Naive thymus-derived CD8-positive, alpha-beta T cell (primary cell): Measurements from ENCODE around the gene VASH1. TPM values are rescaled to one million over a fixed set of nuclear protein-coding genes. Genes with fewer than 3 reads are reported as not detected.

Experiments used
- ATAC-seq, 2 donors: fragments of 150-1000 bp; cut with Tn5 transposase in 1 of 2; sonication (Bioruptor Pico), chemical (Tn5 transposase) in 1 of 2; 1 replicate in 1 of 2; 2 replicates in 1 of 2; pipeline ENCODE4 v1.10.0; 2021; ENCODE audit warnings: mild to moderate bottlenecking in 2 of 2, moderate library complexity in 2 of 2
- POLR2A ChIA-PET: fragments of 350-600 bp; sonication (Branson Sonifier 250); formaldehyde crosslinking; loops from one replicate; lab custom pipeline; 2021; ENCODE audit warnings: antibody characterized with exemption; lab: Charles Lee
- DNase-seq, 10 donors: peaks; one replicate each; pipeline versions ENCODE4 v3.0.0 to v3.0.0-alpha.2; 2020 to 2022
- H3K27ac Mint-ChIP-seq, 10 donors: one replicate each; pipeline ENCODE4 v1.8.0; 2020 to 2022; ENCODE audit warnings: mild to moderate bottlenecking in 10 of 10, mixed read lengths in 10 of 10, moderate library complexity in 4 of 10, inconsistent platforms in 1 of 10
- H3K27me3 Mint-ChIP-seq, 5 donors: one replicate each; pipeline ENCODE4 v1.8.0; 2021 to 2022; ENCODE audit warnings: mixed read lengths in 5 of 5
- H3K36me3 Mint-ChIP-seq, 3 donors: one replicate each; pipeline ENCODE4 v1.8.0; 2020 to 2022; ENCODE audit warnings: mixed read lengths in 3 of 3, mild to moderate bottlenecking in 2 of 3, inconsistent platforms in 1 of 3
- H3K4me1 Mint-ChIP-seq, 4 donors: one replicate each; pipeline ENCODE4 v1.8.0; 2021 to 2022; ENCODE audit warnings: mixed read lengths in 4 of 4
- H3K4me3 Mint-ChIP-seq, 10 donors: one replicate each; pipeline ENCODE4 v1.8.0; 2020 to 2022; ENCODE audit warnings: mild to moderate bottlenecking in 10 of 10, mixed read lengths in 10 of 10, moderate library complexity in 6 of 10, inconsistent platforms in 1 of 10
- H3K9me3 Mint-ChIP-seq, 9 donors: one replicate each; pipeline ENCODE4 v1.8.0; 2020 to 2022; ENCODE audit warnings: mixed read lengths in 9 of 9, mild to moderate bottlenecking in 3 of 9, inconsistent platforms in 1 of 9, moderate library complexity in 1 of 9
- polyA plus RNA-seq, 3 donors: library from polyadenylated mRNA; unstranded; fragments of 300-500 nt; fragmentation: Illumina TruSeq; gene quantifications; one replicate each; pipeline ENCODE4 v1.2.3, GENCODE V29; 2021
- total RNA-seq, 8 experiments: library from RNA in 2 of 8; stranded (reverse) in 2 of 8; gene quantifications; one replicate each; pipeline ENCODE4 v1.2.3 and lab custom pipeline; 2021 to 2026

VASH1 gene
- total and polyA plus RNA-seq, 5 experiments from 2014 or later: 0.22 to 4.8 (median 1.3) TPM

- Mint-ChIP-seq H3K4me3 (peak overlapping the region in 8 of 10 donors; percentile 11 to 58 (median 36)), H3K36me3 (no peaks in the 10 kb centered on the region), H3K9me3 (no peaks in the 10 kb centered on the region), H3K27ac (peak overlapping the region in 8 of 10 donors; percentile 34 to 88 (median 76)), H3K27me3 (peaks cover 0 to 18% (median 0%) of the 10 kb centered on the region in 5 donors), H3K4me1 (peaks cover 4 to 25% (median 14%) of the 10 kb centered on the region in 4 donors)
- POLR2A ChIA-PET: interaction anchor here (0.5 to 0.7 kb wide), 2 partner anchors 10 to 1111 kb away, joined by 4 to 6 read pairs; no protein-coding TSS in a partner anchor
- ATAC-seq (peak; percentile 93 to 95), DNase-seq (peak in 7 of 10 donors; percentile 22 to 65 (median 50))
These were observed 6.7 kb downstream of the VASH1 start for GRCh38 chr14:76767681-76768656.

- peaks cover 0 to 17% (median 0%) of the 10 kb centered on the region in 5 donors for H3K27me3 Mint-ChIP-seq
- no peaks in the 10 kb centered on the region for H3K36me3 Mint-ChIP-seq
- H3K4me1 Mint-ChIP-seq: peaks cover 4 to 28% (median 12%) of the 10 kb centered on the region in 4 donors
- peak overlapping the region in 5 of 10 donors; percentile 28 to 58 (median 39) for H3K4me3 Mint-ChIP-seq
- ATAC-seq: no peak
- POLR2A ChIA-PET: interaction anchor here (0.7 kb wide), 1 partner anchor 9 kb away, joined by 4 read pairs; no protein-coding TSS in a partner anchor
- no peak for DNase-seq
- H3K9me3 Mint-ChIP-seq: no peaks in the 10 kb centered on the region
- peak overlapping the region in 7 of 10 donors; percentile 34 to 88 (median 77) for H3K27ac Mint-ChIP-seq
These were observed 7.6 kb downstream of the VASH1 start for GRCh38 chr14:76768671-76769500.

GRCh38 chr14:76769636-76770292 is 8.5 kb downstream of the VASH1 start:
- Mint-ChIP-seq H3K36me3 (no peaks in the 10 kb centered on the region), H3K4me3 (no peak overlapping the region), H3K27me3 (peaks cover 0 to 17% (median 0%) of the 10 kb centered on the region in 5 donors), H3K9me3 (no peaks in the 10 kb centered on the region), H3K4me1 (peaks cover 4 to 28% (median 12%) of the 10 kb centered on the region in 4 donors), H3K27ac (peak overlapping the region in 1 of 10 donors; percentile 15)
- DNase-seq (no peak), ATAC-seq (no peak)
- POLR2A ChIA-PET: no interaction called here

- H3K4me3 Mint-ChIP-seq: no peak overlapping the region
- no peaks in the 10 kb centered on the region for H3K36me3 Mint-ChIP-seq
- H3K27me3 Mint-ChIP-seq: peaks cover 0 to 13% (median 0%) of the 10 kb centered on the region in 5 donors
- POLR2A ChIA-PET: no interaction called here
- H3K9me3 Mint-ChIP-seq: no peaks in the 10 kb centered on the region
- no peak overlapping the region for H3K27ac Mint-ChIP-seq
- no peak for DNase-seq
- ATAC-seq: no peak
- peaks cover 4 to 28% (median 12%) of the 10 kb centered on the region in 4 donors for H3K4me1 Mint-ChIP-seq
These were observed 9.5 kb downstream of the VASH1 start for GRCh38 chr14:76770521-76771436.

GRCh38 chr14:76771437-76771980 is 10.2 kb downstream of the VASH1 start:
- POLR2A ChIA-PET: no interaction called here
- Mint-ChIP-seq H3K4me3 (no peak overlapping the region), H3K36me3 (no peaks in the 10 kb centered on the region), H3K9me3 (no peaks in the 10 kb centered on the region), H3K27ac (no peak overlapping the region), H3K27me3 (peaks cover 0 to 11% (median 0%) of the 10 kb centered on the region in 5 donors), H3K4me1 (peaks cover 4 to 28% (median 12%) of the 10 kb centered on the region in 4 donors)
- no peak for ATAC-seq
- no peak for DNase-seq

GRCh38 chr14:76772300-76773187 is 11.3 kb downstream of the VASH1 start:
- peaks cover 4 to 26% (median 13%) of the 10 kb centered on the region in 4 donors for H3K4me1 Mint-ChIP-seq
- ATAC-seq (no peak), DNase-seq (peak in 1 of 10 donors; percentile 6)
- no peak overlapping the region for H3K27ac Mint-ChIP-seq
- H3K27me3 Mint-ChIP-seq: peaks cover 0 to 8% (median 0%) of the 10 kb centered on the region in 5 donors
- H3K36me3 Mint-ChIP-seq: no peaks in the 10 kb centered on the region
- H3K9me3 Mint-ChIP-seq: no peaks in the 10 kb centered on the region
- POLR2A ChIA-PET: no interaction called here
- H3K4me3 Mint-ChIP-seq: no peak overlapping the region

GRCh38 chr14:76773188-76773885 is 12.1 kb downstream of the VASH1 start:
- H3K4me3 Mint-ChIP-seq: no peak overlapping the region
- POLR2A ChIA-PET: no interaction called here
- H3K36me3 Mint-ChIP-seq: no peaks in the 10 kb centered on the region
- no peak overlapping the region for H3K27ac Mint-ChIP-seq
- H3K4me1 Mint-ChIP-seq: peaks cover 2 to 18% (median 9%) of the 10 kb centered on the region in 4 donors
- peaks cover 0 to 8% (median 0%) of the 10 kb centered on the region in 5 donors for H3K27me3 Mint-ChIP-seq
- H3K9me3 Mint-ChIP-seq: no peaks in the 10 kb centered on the region
- no peak for DNase-seq
- ATAC-seq: no peak

GRCh38 chr14:76773956-76774820 is 12.9 kb downstream of the VASH1 start:
- no peak for DNase-seq

More at GRCh38 chr14:76773956-76774820, 12.9 kb downstream of the VASH1 start:
- Mint-ChIP-seq H3K36me3 (no peaks in the 10 kb centered on the region), H3K4me1 (peaks cover 0 to 10% (median 3%) of the 10 kb centered on the region in 4 donors), H3K27ac (no peak overlapping the region), H3K4me3 (no peak overlapping the region), H3K9me3 (no peaks in the 10 kb centered on the region), H3K27me3 (peaks cover 0 to 6% (median 0%) of the 10 kb centered on the region in 5 donors)
- POLR2A ChIA-PET: no interaction called here
- no peak for ATAC-seq
